ENCODE data around the gene CCNK.
A peak's percentile ranks its signal among the peaks of the same experiment; 100 is the strongest.

CCNK gene

DNA sequence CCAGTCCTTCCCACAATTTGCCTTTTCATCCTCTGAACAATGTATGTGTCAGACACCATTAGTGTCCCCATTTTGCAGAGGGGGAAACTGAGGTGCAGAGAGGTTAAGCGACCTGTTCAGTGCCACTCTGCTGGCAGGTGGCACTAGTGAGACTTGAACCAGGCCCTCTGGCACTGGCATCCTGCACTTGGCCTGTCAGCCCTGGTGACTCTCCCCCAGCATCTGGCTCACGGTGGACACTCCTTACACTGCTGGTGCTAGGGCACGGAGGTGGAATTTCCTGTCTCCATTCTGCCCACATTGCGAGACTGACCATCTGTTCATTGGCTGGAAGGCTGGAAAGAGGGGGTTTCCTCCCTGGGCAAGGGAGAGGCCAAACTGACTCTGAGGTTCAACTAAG, 48.7 kb downstream of the CCNK start:
- in situ Hi-C loops (cut with HindIII; ENCODE audit: low sequenced_read_pairs) = no loop called here
- TF ChIP-seq, protein P1, sequence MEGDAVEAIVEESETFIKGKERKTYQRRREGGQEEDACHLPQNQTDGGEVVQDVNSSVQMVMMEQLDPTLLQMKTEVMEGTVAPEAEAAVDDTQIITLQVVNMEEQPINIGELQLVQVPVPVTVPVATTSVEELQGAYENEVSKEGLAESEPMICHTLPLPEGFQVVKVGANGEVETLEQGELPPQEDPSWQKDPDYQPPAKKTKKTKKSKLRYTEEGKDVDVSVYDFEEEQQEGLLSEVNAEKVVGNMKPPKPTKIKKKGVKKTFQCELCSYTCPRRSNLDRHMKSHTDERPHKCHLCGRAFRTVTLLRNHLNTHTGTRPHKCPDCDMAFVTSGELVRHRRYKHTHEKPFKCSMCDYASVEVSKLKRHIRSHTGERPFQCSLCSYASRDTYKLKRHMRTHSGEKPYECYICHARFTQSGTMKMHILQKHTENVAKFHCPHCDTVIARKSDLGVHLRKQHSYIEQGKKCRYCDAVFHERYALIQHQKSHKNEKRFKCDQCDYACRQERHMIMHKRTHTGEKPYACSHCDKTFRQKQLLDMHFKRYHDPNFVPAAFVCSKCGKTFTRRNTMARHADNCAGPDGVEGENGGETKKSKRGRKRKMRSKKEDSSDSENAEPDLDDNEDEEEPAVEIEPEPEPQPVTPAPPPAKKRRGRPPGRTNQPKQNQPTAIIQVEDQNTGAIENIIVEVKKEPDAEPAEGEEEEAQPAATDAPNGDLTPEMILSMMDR (IDR thresholded peaks at IDR 0.05; ENCODE audit: low read depth, low read length) = no peak
- H3K4me3 ChIP-seq (ENCODE audit: low read depth, low read length) = no peak overlapping the region
- peak; percentile 15 for DNase-seq (ENCODE audit: low read depth, low spot score)

DNA sequence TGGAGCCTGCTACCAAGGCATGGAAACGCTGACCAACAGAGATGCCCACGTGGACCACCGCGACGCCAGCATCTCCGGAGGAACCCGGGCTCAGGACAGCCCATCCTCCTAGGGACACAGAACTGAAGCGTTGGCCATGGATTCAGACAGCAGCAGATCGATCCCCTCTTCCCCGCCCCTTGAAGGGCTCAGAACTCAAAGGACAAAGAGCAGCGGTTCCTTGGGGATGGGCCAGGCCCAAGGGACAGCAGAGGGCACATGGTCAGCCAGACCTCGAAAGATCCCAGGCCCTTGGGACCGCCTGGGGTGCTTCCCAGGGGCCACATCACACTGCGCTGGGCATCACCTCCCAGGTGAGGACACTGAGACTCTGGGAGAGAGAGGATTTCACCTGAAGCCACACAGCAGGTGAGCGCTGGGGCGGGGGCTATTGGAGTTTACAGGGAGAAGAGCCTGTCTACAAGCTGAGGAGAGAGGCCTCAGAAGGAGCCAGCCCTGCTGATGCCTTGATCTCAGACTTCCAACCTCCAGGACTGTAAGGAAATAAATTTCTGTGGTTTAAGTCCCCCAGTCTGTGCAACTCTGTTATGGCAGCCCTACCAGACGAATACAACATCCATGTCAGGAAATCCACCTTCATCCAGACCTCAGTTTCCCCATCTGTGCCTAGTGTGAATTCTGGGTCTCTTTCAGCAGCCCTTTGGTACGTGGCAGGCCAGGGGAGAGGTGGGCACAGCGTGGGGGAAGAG, 49.4 kb downstream of the CCNK start:
- TF ChIP-seq, protein P1 (IDR thresholded peaks at IDR 0.05; ENCODE audit: low read depth, low read length) = no peak
- H3K4me3 ChIP-seq (ENCODE audit: low read depth, low read length) = no peak overlapping the region
- peak; percentile 48 for DNase-seq (ENCODE audit: low read depth, low spot score)
- in situ Hi-C loops (cut with HindIII; ENCODE audit: low sequenced_read_pairs) = no loop called here

DNA sequence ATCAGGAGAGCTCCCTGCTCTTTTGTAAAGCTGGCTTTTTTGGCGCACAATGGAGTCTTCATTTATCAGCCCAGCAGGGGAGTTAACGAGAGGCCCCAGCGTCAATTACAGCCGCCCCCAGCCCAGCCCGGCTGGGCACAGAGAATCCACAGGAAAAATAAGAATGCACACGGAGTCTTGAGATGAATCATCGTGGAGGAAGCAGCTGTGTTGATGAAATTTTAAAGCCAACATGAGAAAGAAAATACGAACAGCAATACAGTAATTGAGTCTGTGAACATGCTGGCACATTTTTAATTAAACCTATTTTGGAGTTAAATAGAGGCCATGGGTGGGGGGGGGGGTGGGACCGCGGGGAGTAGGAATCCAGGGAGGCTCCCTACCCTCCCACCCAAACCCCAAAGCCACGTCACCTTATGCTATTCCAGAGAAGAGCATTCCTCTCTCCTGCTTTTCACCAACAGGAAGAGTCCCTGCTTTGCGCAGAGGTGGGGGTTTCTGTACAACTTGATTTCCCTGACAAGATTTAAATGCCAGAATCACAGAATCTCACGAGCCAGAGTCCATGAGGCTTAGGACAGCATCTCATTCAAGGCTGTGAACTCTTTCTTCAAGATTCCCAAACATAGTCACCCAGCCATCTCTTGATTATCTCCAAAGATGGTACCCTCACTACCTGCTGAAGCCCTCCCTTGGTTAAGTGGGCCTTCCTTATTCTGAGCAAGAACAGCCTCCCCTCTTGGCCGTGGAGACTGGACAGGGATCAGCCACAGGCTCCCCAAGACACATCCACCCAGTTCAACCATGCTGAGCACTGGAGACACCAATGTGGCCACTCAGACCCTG, 50.3 kb downstream of the CCNK start:
- TF ChIP-seq, protein P1 (IDR thresholded peaks at IDR 0.05; ENCODE audit: low read depth, low read length) = no peak
- no peak overlapping the region for H3K4me3 ChIP-seq (ENCODE audit: low read depth, low read length)
- in situ Hi-C loops (cut with HindIII; ENCODE audit: low sequenced_read_pairs) = no loop called here
- peak; percentile 89 for DNase-seq (ENCODE audit: low read depth, low spot score)

DNA sequence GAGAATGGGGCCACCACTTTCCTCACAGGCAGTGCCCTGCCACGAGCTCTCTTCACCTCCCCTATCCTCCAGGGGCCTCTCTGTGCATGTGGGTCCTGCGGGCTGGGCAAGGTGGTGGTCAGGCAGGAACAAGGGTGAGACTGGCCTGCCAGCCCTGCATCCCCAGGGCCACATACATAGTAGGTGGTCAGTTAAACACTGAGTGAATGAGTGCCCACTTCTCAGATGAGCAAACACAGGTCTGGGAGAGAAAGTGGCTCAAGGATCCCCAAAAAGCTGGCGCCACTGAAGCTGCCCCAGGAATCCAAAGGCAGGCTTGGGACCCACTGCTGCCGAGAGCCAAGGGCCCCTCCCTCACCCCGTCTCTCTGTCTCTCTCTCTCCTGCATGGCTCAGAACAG, 51.1 kb downstream of the CCNK start:
- in situ Hi-C loops (cut with HindIII; ENCODE audit: low sequenced_read_pairs) = no loop called here
- DNase-seq (ENCODE audit: low read depth, low spot score) = no peak
- H3K4me3 ChIP-seq (ENCODE audit: low read depth, low read length) = no peak overlapping the region
- TF ChIP-seq, protein P1 (IDR thresholded peaks at IDR 0.05; ENCODE audit: low read depth, low read length) = no peak

DNA sequence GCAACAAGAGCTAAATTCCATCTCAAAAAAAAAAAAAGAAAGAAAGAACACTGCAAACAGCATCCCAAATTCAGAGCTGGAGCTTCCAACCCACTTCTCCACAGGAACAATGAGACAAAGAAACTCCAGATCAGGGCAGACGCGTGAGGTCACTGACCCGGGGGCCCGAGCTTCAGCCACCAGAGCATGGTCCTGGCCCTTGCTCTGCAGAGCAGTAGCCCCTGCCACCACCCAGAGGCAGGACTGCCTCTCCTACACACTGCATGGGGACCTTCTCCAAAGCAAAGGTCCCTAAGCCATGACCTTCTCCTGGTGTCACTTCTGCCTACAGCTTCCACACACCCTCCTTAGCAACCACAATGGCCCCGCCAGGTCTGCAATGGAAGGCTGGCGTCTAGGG, 53.1 kb downstream of the CCNK start:
- no peak overlapping the region for H3K4me3 ChIP-seq (ENCODE audit: low read depth, low read length)
- TF ChIP-seq, protein P1 (IDR thresholded peaks at IDR 0.05; ENCODE audit: low read depth, low read length) = no peak
- DNase-seq (ENCODE audit: low read depth, low spot score) = no peak
- in situ Hi-C loops (cut with HindIII; ENCODE audit: low sequenced_read_pairs) = no loop called here

DNA sequence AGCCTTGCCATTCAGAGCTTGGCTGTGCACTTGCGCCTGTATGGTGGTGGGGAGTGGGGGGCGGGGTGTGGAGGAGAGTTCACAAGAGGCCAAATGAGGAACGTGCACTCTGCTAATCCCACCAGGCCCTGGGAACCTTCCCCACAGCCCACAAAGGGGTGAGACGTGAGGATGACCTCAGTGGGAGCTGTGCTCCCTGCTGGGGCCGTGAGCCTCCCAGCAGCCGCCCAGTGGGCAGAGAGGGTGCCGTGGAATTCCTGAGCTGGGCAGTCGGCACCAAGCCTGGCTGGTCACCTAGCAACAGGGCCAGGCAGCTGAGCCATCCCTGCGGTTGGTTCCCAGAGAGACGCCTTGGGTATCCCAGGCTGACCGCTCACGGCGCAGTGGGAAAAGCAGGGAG, 53.7 kb downstream of the CCNK start:
- in situ Hi-C loops (cut with HindIII; ENCODE audit: low sequenced_read_pairs) = no loop called here
- H3K4me3 ChIP-seq (ENCODE audit: low read depth, low read length) = no peak overlapping the region
- TF ChIP-seq, protein P1 (IDR thresholded peaks at IDR 0.05; ENCODE audit: low read depth, low read length) = no peak
- DNase-seq (ENCODE audit: low read depth, low spot score) = peak; percentile 76

Data from astrocyte of the spinal cord (primary cell).